Midbrain (tissue), 1 donor: ENCODE measurements around the gene CACNA1C.

Source experiments
- DNase-seq: peaks from one replicate; lab custom pipeline; 2025; lab: John Stamatoyannopoulos, UW

The CACNA1C gene

DNA sequence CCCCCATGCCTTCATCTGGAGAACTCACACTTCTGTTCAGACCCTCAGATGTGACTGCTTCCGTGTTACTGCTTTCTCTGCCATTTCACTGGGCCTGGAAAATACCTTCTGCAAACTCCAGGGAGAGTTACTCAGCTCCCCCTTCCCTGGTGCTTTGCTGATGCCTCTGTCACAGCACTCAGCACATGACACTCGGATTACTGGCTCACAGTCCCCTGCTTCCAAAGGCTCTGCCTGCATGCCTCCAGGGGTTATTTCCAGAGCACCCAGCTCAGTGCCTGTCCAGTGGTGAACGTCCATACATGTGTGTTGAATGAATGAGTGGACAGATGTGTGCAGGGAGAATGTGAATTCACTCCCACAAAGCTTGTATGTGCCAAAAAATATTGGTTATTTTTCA, 504.8 kb downstream of the CACNA1C start:
- DNase-seq: no peak

GRCh38 chr12:2559931-2560330, 507.1 kb downstream of the CACNA1C start:
- no peak for DNase-seq

GRCh38 chr12:2560356-2560755, 507.6 kb downstream of the CACNA1C start:
- DNase-seq: no peak

GRCh38 chr12:2561367-2561766, 508.6 kb downstream of the CACNA1C start:
- no peak for DNase-seq

- no peak for DNase-seq
Observed at GRCh38 chr12:2562400-2562799, 509.6 kb downstream of the CACNA1C start.

DNA sequence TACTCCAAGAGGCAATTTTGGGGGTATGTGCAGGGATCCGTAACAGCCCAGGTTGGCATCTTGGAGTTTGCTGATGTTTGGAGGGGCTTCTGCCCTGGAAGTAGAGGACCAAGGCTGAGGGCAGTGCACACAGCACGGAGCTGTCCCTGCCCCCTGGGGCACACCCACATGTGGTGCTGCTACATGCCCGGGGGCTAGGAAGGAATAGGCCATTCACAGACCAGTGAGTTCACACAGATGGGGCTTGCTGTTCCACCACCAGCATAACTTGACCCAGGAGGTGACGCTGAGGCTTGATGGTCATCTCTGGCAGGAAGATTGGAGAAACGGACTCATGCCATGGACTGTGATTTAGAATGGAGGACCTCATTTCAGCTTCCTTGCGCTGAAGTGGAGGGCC, 510.9 kb downstream of the CACNA1C start:
- DNase-seq: no peak

DNA sequence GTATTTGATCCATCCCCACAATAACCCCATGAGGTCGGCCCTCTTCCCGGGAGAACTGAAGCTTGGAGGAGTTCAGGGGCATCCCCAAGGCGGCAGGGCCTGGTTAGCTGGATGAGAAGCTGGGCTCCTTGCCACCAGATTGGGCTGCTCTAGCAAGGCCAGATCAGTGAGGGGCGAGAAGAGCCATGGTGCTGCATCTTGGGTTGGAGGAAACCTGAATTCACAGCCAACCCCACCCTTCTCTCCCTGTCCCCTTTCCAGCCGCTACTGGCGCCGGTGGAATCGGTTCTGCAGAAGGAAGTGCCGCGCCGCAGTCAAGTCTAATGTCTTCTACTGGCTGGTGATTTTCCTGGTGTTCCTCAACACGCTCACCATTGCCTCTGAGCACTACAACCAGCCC, 513.4 kb downstream of the CACNA1C start:
- no peak for DNase-seq

DNA sequence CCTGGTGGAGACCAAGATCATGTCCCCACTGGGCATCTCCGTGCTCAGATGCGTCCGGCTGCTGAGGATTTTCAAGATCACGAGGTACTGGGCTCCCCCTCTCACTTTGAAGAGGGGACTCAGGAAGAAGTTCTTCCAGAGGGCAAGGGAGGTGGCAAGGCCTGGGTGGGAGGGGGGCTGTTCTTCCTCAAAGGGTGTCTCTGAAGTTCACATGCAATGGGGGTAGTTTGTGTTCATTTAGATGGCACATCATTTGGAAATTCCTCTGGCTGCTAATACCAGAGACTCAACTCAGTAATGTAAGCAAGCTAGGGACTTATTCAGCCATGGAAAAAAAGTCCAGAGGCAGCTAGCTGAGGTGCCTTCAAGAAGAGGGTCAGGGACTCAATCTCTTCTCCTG, 514.9 kb downstream of the CACNA1C start:
- no peak for DNase-seq

DNA sequence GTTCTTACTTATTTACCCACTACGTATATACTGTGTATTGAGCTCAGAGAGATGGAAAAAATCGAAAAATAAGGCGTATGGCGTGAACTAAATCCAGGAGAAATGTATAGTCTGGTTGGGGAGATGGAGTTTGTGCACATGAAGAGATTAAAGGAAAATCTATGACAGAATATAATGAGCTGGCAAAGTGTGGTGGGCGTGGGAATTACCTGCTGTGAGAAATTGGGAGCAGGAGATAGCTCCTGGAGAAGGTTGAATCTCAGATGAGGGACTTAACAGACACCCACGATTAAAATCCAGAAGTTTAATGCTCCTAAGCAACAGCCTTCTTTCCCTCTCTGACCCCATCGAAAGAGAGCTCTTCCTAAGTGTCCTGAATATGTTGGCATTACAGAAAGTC, 517.8 kb downstream of the CACNA1C start:
- no peak for DNase-seq

- no peak for DNase-seq
Observed at GRCh38 chr12:2574355-2574935, 521.7 kb downstream of the CACNA1C start.

- no peak for DNase-seq
Observed at GRCh38 chr12:2575245-2575644, 522.5 kb downstream of the CACNA1C start.

DNA sequence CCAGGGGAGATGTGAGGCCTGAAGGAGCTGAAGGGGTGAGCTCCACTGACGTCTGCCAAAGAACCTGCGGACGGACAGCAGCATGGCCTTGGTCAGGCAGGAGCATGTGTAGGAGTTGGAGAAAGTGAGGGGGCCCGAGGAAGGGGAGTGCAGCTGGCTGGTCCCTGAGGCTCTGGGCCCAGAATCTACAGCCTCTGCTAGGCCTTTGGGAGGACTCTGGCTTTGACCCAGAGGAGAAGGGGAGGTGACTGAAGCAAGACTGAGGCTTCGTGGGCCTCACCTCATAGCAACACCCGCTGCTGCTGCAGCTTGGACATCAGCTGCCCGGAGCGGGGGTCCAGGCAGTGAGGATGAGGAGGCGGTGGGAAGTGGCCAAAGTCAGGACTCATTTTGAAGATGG, 525.4 kb downstream of the CACNA1C start:
- DNase-seq: no peak

- DNase-seq: no peak
Observed at GRCh38 chr12:2578772-2579171, 526.0 kb downstream of the CACNA1C start.

GRCh38 chr12:2580821-2581220, 528.0 kb downstream of the CACNA1C start:
- no peak for DNase-seq

GRCh38 chr12:2581293-2582045, 528.7 kb downstream of the CACNA1C start:
- DNase-seq: no peak

GRCh38 chr12:2582631-2583030, 529.8 kb downstream of the CACNA1C start:
- DNase-seq: no peak

GRCh38 chr12:2583091-2583497, 530.3 kb downstream of the CACNA1C start:
- DNase-seq: peak; percentile 22

- no peak for DNase-seq
Observed at GRCh38 chr12:2583642-2584401, 531.0 kb downstream of the CACNA1C start.

DNA sequence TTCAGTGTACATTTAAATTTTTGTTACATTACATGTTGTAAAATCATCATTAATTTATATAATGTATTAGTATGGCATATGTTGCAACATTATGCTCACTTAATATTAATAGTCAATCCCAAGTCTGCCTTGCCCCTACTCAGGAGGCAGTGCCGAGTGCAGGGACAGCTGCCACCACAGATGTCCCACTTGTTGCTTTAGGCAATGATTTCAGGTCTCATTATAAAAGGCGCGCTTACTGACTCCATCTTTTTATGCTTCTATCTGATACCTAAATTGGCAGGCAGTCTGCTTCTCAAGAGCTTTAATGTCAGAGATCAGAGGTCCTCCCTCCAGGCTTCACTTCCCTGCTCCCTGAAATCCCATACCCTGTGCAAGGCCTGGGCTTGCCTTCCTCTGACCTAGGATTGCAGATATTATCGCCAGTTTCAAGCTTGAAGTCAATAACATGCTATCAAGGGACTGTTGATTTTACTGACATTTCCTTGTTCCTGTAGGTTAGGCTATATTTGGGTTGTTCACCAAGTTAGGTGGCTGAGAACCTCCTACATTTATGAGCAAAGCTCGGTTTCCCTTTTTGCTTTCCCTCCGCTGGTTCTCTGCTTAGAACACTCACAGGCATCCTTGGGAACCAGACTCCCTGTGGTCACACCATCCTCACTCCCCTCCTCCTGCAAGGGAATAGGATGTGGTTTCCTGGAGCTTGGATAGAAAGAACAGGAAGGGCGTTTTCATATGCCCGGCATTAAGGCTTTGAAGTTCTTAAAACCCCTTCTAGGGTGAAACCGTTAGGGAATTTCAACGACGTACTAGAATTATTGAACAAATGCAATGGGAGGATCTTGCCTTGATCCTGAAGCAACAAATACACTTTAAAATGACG, 533.6 kb downstream of the CACNA1C start:
- no peak for DNase-seq

DNA sequence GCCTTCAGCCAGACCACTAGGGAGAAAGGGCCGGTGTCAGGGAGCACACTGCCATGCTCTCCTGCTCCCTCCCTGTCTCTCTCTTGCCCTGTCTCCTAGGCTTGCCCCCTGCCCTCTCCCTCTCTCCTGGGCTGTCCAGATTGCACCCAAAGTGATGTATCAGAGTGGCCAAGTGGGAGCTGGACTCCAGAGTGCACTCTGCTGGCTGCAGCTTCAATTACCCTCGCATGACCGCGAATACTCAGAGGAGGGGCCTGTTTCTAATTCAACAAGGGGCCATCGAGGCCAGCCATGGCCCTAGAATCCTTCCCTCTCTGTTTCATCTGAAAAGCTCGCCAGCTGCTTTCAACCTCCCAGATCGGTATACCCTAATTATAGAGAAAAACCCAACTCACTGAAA, 535.6 kb downstream of the CACNA1C start:
- no peak for DNase-seq

DNA sequence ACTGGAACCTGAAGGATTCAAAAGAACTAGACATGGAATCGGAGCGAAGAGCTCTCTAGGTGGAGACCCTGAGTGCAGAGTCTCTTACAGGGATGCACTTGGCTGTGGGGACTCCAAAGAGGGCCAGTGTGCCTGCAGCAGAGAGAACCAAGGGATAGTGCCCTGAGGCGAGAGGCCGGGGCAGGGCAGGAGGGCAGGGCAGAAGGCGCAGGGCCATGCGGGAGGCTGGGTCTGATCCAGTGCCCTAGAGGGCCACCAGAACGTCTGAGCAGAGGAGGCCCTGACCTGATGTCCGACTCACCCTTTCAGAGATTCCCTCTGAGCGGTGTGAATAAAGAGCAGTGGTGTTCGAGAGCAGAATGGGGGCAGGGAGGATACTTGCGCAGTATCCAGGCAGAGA, 536.6 kb downstream of the CACNA1C start:
- DNase-seq: no peak

GRCh38 chr12:2593045-2593444, 540.3 kb downstream of the CACNA1C start:
- DNase-seq: no peak
